B cell (primary cell): ENCODE data around the gene AXL. TPM values are rescaled to one million over a fixed set of nuclear protein-coding genes. Genes with fewer than 3 reads are reported as not detected.

Experiments used
- ATAC-seq: fragments of 200-7000 bp; cut with Tn5 transposase; one replicate; pipeline ENCODE4 v1.10.0; 2021; ENCODE audit warnings: low read depth, mild to moderate bottlenecking, moderate number of reproducible peaks, moderate library complexity
- CTCF ChIA-PET: fragments of 350-600 bp; sonication (Branson Sonifier 250); formaldehyde crosslinking; loops from one replicate; lab custom pipeline; 2021; ENCODE audit warnings: antibody characterized with exemption, inconsistent platforms; lab: Charles Lee
- POLR2A ChIA-PET: fragments of 350-600 bp; sonication (Branson Sonifier 250); formaldehyde crosslinking; loops from one replicate; lab custom pipeline; 2021; ENCODE audit warnings: antibody characterized with exemption; lab: Charles Lee
- DNase-seq: peaks from one replicate; pipeline ENCODE4 v3.0.0; 2013
- H2AFZ ChIP-seq: 2 replicates; pipeline ENCODE4 v1.6.1; 2012; ENCODE audit warnings: mild to moderate bottlenecking, low read depth, low read length; ENCODE audit not compliant: insufficient read depth, poor library complexity, severe bottlenecking
- H3K27ac ChIP-seq, 2 donors: 1 replicate in 1 of 2; 2 replicates in 1 of 2; pipeline ENCODE4 v1.5.1; 2012 to 2013; ENCODE audit warnings: low read length in 2 of 2, mild to moderate bottlenecking in 2 of 2, moderate library complexity in 1 of 2
- H3K27me3 ChIP-seq, 4 experiments: fragments of 200-600 bp in 1 of 4; sonication (generic) in 1 of 4; replicated peaks in 1 of 4; 1 replicate in 2 of 4; 2 replicates in 2 of 4; pipeline versions ENCODE4 v1.6.1 to v1.7.0; 2013 to 2016; ENCODE audit warnings: low read length in 3 of 4, mild to moderate bottlenecking in 2 of 4, mixed read lengths in 1 of 4, moderate library complexity in 1 of 4; ENCODE audit not compliant: insufficient read depth in 4 of 4, control insufficient read depth in 3 of 4; ENCODE audit errors: control extremely low read depth in 1 of 4
- H3K36me3 ChIP-seq, 2 experiments: replicated peaks in 1 of 2; 1 replicate in 1 of 2; 2 replicates in 1 of 2; pipeline versions ENCODE4 v1.6.1 to v1.7.1; 2013; ENCODE audit warnings: low read length in 1 of 2; ENCODE audit not compliant: insufficient read depth in 2 of 2, control insufficient read depth in 1 of 2; ENCODE audit errors: control extremely low read depth in 1 of 2, extremely low read depth in 1 of 2
- H3K4me1 ChIP-seq, 2 donors: fragments of 200-600 bp in 1 of 2; sonication (generic) in 1 of 2; 1 replicate in 1 of 2; 2 replicates in 1 of 2; pipeline versions ENCODE4 v1.5.1 to v1.6.1; 2013 to 2017; ENCODE audit warnings: low read length in 2 of 2; ENCODE audit not compliant: control insufficient read depth in 2 of 2, insufficient read depth in 2 of 2
- H3K4me2 ChIP-seq: replicated peaks from 2 replicates; pipeline ENCODE3; 2012; ENCODE audit warnings: mild to moderate bottlenecking, low read depth, low read length; ENCODE audit not compliant: poor library complexity, severe bottlenecking
- H3K4me3 ChIP-seq, 5 experiments: fragments of 200-600 bp in 1 of 5; sonication (generic) in 1 of 5; 1 replicate in 3 of 5; 2 replicates in 2 of 5; pipeline versions ENCODE4 v1.5.1 to v1.7.0; 2011 to 2016; ENCODE audit warnings: low read length in 4 of 5, mild to moderate bottlenecking in 4 of 5, low read depth in 2 of 5, control low read depth in 1 of 5, moderate library complexity in 1 of 5; ENCODE audit not compliant: insufficient read depth in 1 of 5; ENCODE audit errors: control extremely low read depth in 1 of 5, extremely low read depth in 1 of 5
- H3K79me2 ChIP-seq: fragments of 200-600 bp; sonication (generic); one replicate; pipeline ENCODE4 v1.6.0; 2016; ENCODE audit warnings: low read length; ENCODE audit not compliant: control insufficient read depth, insufficient read depth
- H3K9ac ChIP-seq: fragments of 200-600 bp; sonication (generic); 2 replicates; pipeline ENCODE4 v1.6.1; 2017; ENCODE audit warnings: mild to moderate bottlenecking, low read length, moderate library complexity
- H3K9me3 ChIP-seq, 3 donors: one replicate each; pipeline versions ENCODE4 v1.6.1 to v1.7.1; 2013; ENCODE audit warnings: low read length in 2 of 3; ENCODE audit not compliant: control insufficient read depth in 2 of 3, insufficient read depth in 1 of 3; ENCODE audit errors: control extremely low read depth in 1 of 3
- H4K20me1 ChIP-seq: 2 replicates; pipeline ENCODE4 v1.6.0; 2012; ENCODE audit warnings: mild to moderate bottlenecking, low read length; ENCODE audit not compliant: insufficient read depth, control insufficient read depth, poor library complexity, severe bottlenecking
- H3K27ac Mint-ChIP-seq: one replicate; pipeline ENCODE4 v1.8.0; 2021; ENCODE audit warnings: mixed read lengths
- H3K27me3 Mint-ChIP-seq: one replicate; pipeline ENCODE4 v1.8.0; 2021; ENCODE audit warnings: mixed read lengths
- H3K4me1 Mint-ChIP-seq: one replicate; pipeline ENCODE4 v1.8.0; 2021; ENCODE audit warnings: mixed read lengths
- H3K4me3 Mint-ChIP-seq: one replicate; pipeline ENCODE4 v1.8.0; 2021; ENCODE audit warnings: mixed read lengths
- H3K9me3 Mint-ChIP-seq: one replicate; pipeline ENCODE4 v1.8.0; 2022; ENCODE audit warnings: mixed read lengths; ENCODE audit not compliant: insufficient read depth
- CTCF ChIP-seq: fragments of 200-600 bp; IDR thresholded peaks from one replicate; pipeline ENCODE4 v1.8.0; 2022; ENCODE audit warnings: antibody characterized with exemption, mild to moderate bottlenecking
- EZH2 ChIP-seq: IDR thresholded peaks from 2 replicates; pipeline ENCODE4 v1.6.1; 2012; ENCODE audit warnings: borderline replicate concordance, low read depth, mild to moderate bottlenecking, moderate library complexity, low read length; ENCODE audit not compliant: insufficient read depth, poor library complexity, severe bottlenecking
- WGBS: methylation state at CpG from one replicate; pipeline ENCODE4 v1.1.5; 2013; ENCODE audit warnings: missing lambda C conversion rate; ENCODE audit not compliant: insufficient coverage; 5-methylcytosine and 5-hydroxymethylcytosine counted together
- intact Hi-C: fragments of 100-400 bp; cut with micrococcal nuclease; formaldehyde crosslinking; loops from one replicate; pipeline ENCODE4 v1.10.0; 2022
- polyA plus RNA-seq: library from polyadenylated mRNA; depleted of rRNA; stranded (reverse); fragments of >200 nt; gene quantifications from 2 replicates; pipeline ENCODE4 v1.2.3, GENCODE V29; 2012
- total RNA-seq, 2 donors: library from RNA; stranded (reverse); fragments of 120-200 nt in 1 of 2; gene quantifications; 1 replicate in 1 of 2; 2 replicates in 1 of 2; pipeline versions ENCODE4 v1.2.3 to v1.2.4, GENCODE V29; 2013 to 2022

AXL gene
- total and polyA plus RNA-seq, 2 donors (not counting 1 experiment from before 2014, with no cell fraction given) = not detected

GRCh38 chr19:41233748-41234240 is 14.8 kb downstream of the AXL start:
- Histone ChIP-seq H2AFZ (no peak overlapping the region), H3K79me2 (no peaks in the 10 kb centered on the region), H3K9ac (no peak overlapping the region), H3K36me3 (no peaks in the 10 kb centered on the region), H3K4me3 (no peak overlapping the region), H3K9me3 (no peaks in the 10 kb centered on the region), H3K27me3 (peaks cover 0 to 18% (median 6%) of the 10 kb centered on the region in 4 experiments), H3K4me2 (no peak overlapping the region), H3K27ac (no peak overlapping the region), H4K20me1 (no peaks in the 10 kb centered on the region), H3K4me1 (no peaks in the 10 kb centered on the region)
- H3K4me3 Mint-ChIP-seq = no peak overlapping the region
- WGBS = 41% methylated on average over 3 of the region's 4 CpGs
- CTCF ChIA-PET = no interaction called here
- no peaks in the 10 kb centered on the region for H3K9me3 Mint-ChIP-seq
- intact Hi-C loops = no loop called here
- ATAC-seq (no peak), DNase-seq (no peak)
- POLR2A ChIA-PET = no interaction called here
- TF ChIP-seq CTCF (no peak), EZH2 (no peak)
- peaks cover 4% of the 10 kb centered on the region for H3K27me3 Mint-ChIP-seq
- no peak overlapping the region for H3K27ac Mint-ChIP-seq
- no peaks in the 10 kb centered on the region for H3K4me1 Mint-ChIP-seq

DNA sequence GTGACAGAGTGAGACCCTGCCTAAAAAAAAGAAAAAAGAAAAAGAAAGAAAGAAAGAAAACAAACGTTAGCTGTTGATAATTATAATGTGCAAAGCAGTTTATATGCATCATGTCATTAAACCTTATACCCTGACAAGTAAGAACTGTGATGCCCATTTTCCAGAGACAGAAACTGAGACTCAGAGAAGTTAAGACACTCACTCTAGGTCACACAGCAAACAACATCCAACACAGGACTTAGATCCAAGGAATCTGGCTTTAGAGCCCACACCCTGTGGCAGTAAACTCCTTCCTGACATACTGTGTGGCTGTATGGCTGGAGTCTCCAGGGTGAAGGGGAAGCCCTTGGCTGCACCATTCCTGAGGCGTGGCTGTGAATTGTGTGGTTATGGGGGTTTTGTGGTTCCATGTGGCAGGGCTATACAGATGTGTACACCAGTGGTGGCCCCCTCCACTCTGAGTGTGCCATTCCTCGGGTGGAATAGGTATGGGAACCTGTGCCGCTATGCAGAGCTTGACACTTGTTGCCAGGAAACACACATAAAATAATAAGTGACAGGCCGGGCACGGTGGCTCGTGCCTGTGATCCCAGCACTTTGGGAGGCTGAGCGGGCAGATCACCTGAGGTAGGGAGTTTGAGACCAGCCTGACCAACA is 15.6 kb downstream of the AXL start:
- Histone ChIP-seq H4K20me1 (no peaks in the 10 kb centered on the region), H3K27ac (no peak overlapping the region), H3K9ac (no peak overlapping the region), H3K27me3 (peaks cover 0 to 16% (median 4%) of the 10 kb centered on the region in 4 experiments), H2AFZ (no peak overlapping the region), H3K4me1 (no peaks in the 10 kb centered on the region), H3K4me3 (no peak overlapping the region), H3K79me2 (no peaks in the 10 kb centered on the region), H3K4me2 (no peak overlapping the region), H3K9me3 (no peaks in the 10 kb centered on the region), H3K36me3 (no peaks in the 10 kb centered on the region)
- POLR2A ChIA-PET = no interaction called here
- 83% methylated on average over 5 of the region's 8 CpGs for WGBS
- Mint-ChIP-seq H3K4me3 (no peak overlapping the region), H3K27me3 (peaks cover 4% of the 10 kb centered on the region), H3K27ac (no peak overlapping the region), H3K9me3 (no peaks in the 10 kb centered on the region), H3K4me1 (no peaks in the 10 kb centered on the region)
- TF ChIP-seq CTCF = no peak
- TF ChIP-seq EZH2 = no peak
- ATAC-seq (no peak), DNase-seq (no peak)
- CTCF ChIA-PET = no interaction called here
- intact Hi-C loops = no loop called here
